Measurements from ENCODE around the gene PRG3. TPM values are rescaled to one million over a fixed set of nuclear protein-coding genes. Genes with fewer than 3 reads are reported as not detected.

The PRG3 gene
- total RNA-seq, 2 donors from 2014 or later, result not detected

GRCh38 chr11:57418131-57418530 lies 37.2 kb upstream of the PRG3 start:
- Mint-ChIP-seq H3K27me3 (no peaks in the 10 kb centered on the region), H3K4me1 (peaks cover 44% of the 10 kb centered on the region), H3K4me3 (peak overlapping the region; percentile 25), H3K27ac (no peak overlapping the region), H3K36me3 (ENCODE audit: low read depth) (peaks cover 100% of the 10 kb centered on the region), H3K9me3 (no peaks in the 10 kb centered on the region)
- ATAC-seq (replicated peaks), result no peak

- H3K4me1 Mint-ChIP-seq, result peaks cover 39% of the 10 kb centered on the region
Observed at GRCh38 chr11:57417056-57417455, 36.1 kb upstream of the PRG3 start.

GRCh38 chr11:57416436-57416835 lies 35.5 kb upstream of the PRG3 start:
- peak overlapping the region; percentile 28 for H3K4me3 Mint-ChIP-seq
- no peaks in the 10 kb centered on the region for H3K9me3 Mint-ChIP-seq
- H3K36me3 Mint-ChIP-seq (ENCODE audit: low read depth), result peaks cover 100% of the 10 kb centered on the region
- no peak for ATAC-seq (replicated peaks)
- H3K27me3 Mint-ChIP-seq, result no peaks in the 10 kb centered on the region
- H3K4me1 Mint-ChIP-seq, result peaks cover 34% of the 10 kb centered on the region
- no peak overlapping the region for H3K27ac Mint-ChIP-seq

More at GRCh38 chr11:57417056-57417455, 36.1 kb upstream of the PRG3 start:
- ATAC-seq (replicated peaks), result no peak
- Mint-ChIP-seq H3K4me3 (peak overlapping the region; percentile 28), H3K36me3 (ENCODE audit: low read depth) (peaks cover 100% of the 10 kb centered on the region), H3K27me3 (no peaks in the 10 kb centered on the region), H3K9me3 (no peaks in the 10 kb centered on the region), H3K27ac (no peak overlapping the region)

GRCh38 chr11:57414612-57415212 lies 33.8 kb upstream of the PRG3 start:
- ATAC-seq (replicated peaks), result peak; percentile 48
- H3K9me3 Mint-ChIP-seq, result no peaks in the 10 kb centered on the region

GRCh38 chr11:57413681-57414080 lies 32.7 kb upstream of the PRG3 start:
- peak overlapping the region; percentile 3 for H3K27ac Mint-ChIP-seq
- peaks cover 100% of the 10 kb centered on the region for H3K36me3 Mint-ChIP-seq (ENCODE audit: low read depth)
- H3K4me1 Mint-ChIP-seq, result peaks cover 30% of the 10 kb centered on the region
- no peaks in the 10 kb centered on the region for H3K27me3 Mint-ChIP-seq
- H3K4me3 Mint-ChIP-seq, result peak overlapping the region; percentile 7
- no peak for ATAC-seq (replicated peaks)
- H3K9me3 Mint-ChIP-seq, result no peaks in the 10 kb centered on the region

More at GRCh38 chr11:57414612-57415212, 33.8 kb upstream of the PRG3 start:
- peak overlapping the region; percentile 42 for H3K4me3 Mint-ChIP-seq
- H3K4me1 Mint-ChIP-seq, result peaks cover 35% of the 10 kb centered on the region
- H3K36me3 Mint-ChIP-seq (ENCODE audit: low read depth), result peaks cover 100% of the 10 kb centered on the region
- no peaks in the 10 kb centered on the region for H3K27me3 Mint-ChIP-seq
- H3K27ac Mint-ChIP-seq, result peak overlapping the region; percentile 69

- Mint-ChIP-seq H3K27me3 (no peaks in the 10 kb centered on the region), H3K36me3 (ENCODE audit: low read depth) (peaks cover 100% of the 10 kb centered on the region), H3K27ac (no peak overlapping the region), H3K4me3 (peak overlapping the region; percentile 27), H3K4me1 (peaks cover 45% of the 10 kb centered on the region), H3K9me3 (no peaks in the 10 kb centered on the region)
- ATAC-seq (replicated peaks), result no peak
Observed at GRCh38 chr11:57410287-57410686, 29.3 kb upstream of the PRG3 start.

- Mint-ChIP-seq H3K27ac (peak overlapping the region; percentile 76), H3K36me3 (ENCODE audit: low read depth) (peaks cover 100% of the 10 kb centered on the region), H3K4me1 (peaks cover 53% of the 10 kb centered on the region), H3K9me3 (no peaks in the 10 kb centered on the region), H3K4me3 (no peak overlapping the region), H3K27me3 (no peaks in the 10 kb centered on the region)
- no peak for ATAC-seq (replicated peaks)
Observed at GRCh38 chr11:57409321-57410100, 28.6 kb upstream of the PRG3 start.

- H3K27me3 Mint-ChIP-seq, result no peaks in the 10 kb centered on the region
- peaks cover 52% of the 10 kb centered on the region for H3K4me1 Mint-ChIP-seq
- H3K27ac Mint-ChIP-seq, result peak overlapping the region; percentile 76
- no peak overlapping the region for H3K4me3 Mint-ChIP-seq
- H3K36me3 Mint-ChIP-seq (ENCODE audit: low read depth), result peaks cover 100% of the 10 kb centered on the region
- H3K9me3 Mint-ChIP-seq, result no peaks in the 10 kb centered on the region
- ATAC-seq (replicated peaks), result no peak
Observed at GRCh38 chr11:57408771-57409170, 27.8 kb upstream of the PRG3 start.

- Mint-ChIP-seq H3K36me3 (ENCODE audit: low read depth) (peaks cover 100% of the 10 kb centered on the region), H3K4me1 (peaks cover 44% of the 10 kb centered on the region), H3K27me3 (no peaks in the 10 kb centered on the region), H3K4me3 (peak overlapping the region; percentile 68), H3K9me3 (no peaks in the 10 kb centered on the region), H3K27ac (peak overlapping the region; percentile 95)
- no peak for ATAC-seq (replicated peaks)
Observed at GRCh38 chr11:57407941-57408475, 27.1 kb upstream of the PRG3 start.

- H3K4me3 Mint-ChIP-seq, result peak overlapping the region; percentile 68
- H3K36me3 Mint-ChIP-seq (ENCODE audit: low read depth), result peaks cover 98% of the 10 kb centered on the region
- H3K4me1 Mint-ChIP-seq, result peaks cover 42% of the 10 kb centered on the region
Observed at GRCh38 chr11:57407010-57407920, 26.3 kb upstream of the PRG3 start.

GRCh38 chr11:57406337-57406904 lies 25.5 kb upstream of the PRG3 start:
- H3K4me3 Mint-ChIP-seq, result peak overlapping the region; percentile 68

More at GRCh38 chr11:57407010-57407920, 26.3 kb upstream of the PRG3 start:
- Mint-ChIP-seq H3K9me3 (no peaks in the 10 kb centered on the region), H3K27me3 (no peaks in the 10 kb centered on the region), H3K27ac (peak overlapping the region; percentile 95)
- ATAC-seq (replicated peaks), result no peak

GRCh38 chr11:57405271-57405860 lies 24.4 kb upstream of the PRG3 start:
- no peaks in the 10 kb centered on the region for H3K9me3 Mint-ChIP-seq
- H3K4me3 Mint-ChIP-seq, result peak overlapping the region; percentile 68
- no peaks in the 10 kb centered on the region for H3K27me3 Mint-ChIP-seq
- peak overlapping the region; percentile 95 for H3K27ac Mint-ChIP-seq
- H3K36me3 Mint-ChIP-seq (ENCODE audit: low read depth), result peaks cover 79% of the 10 kb centered on the region
- H3K4me1 Mint-ChIP-seq, result peaks cover 41% of the 10 kb centered on the region
- ATAC-seq (replicated peaks), result no peak

More at GRCh38 chr11:57406337-57406904, 25.5 kb upstream of the PRG3 start:
- ATAC-seq (replicated peaks), result peak; percentile 88
- peak overlapping the region; percentile 95 for H3K27ac Mint-ChIP-seq
- H3K27me3 Mint-ChIP-seq, result no peaks in the 10 kb centered on the region
- H3K4me1 Mint-ChIP-seq, result peaks cover 42% of the 10 kb centered on the region
- peaks cover 90% of the 10 kb centered on the region for H3K36me3 Mint-ChIP-seq (ENCODE audit: low read depth)
- no peaks in the 10 kb centered on the region for H3K9me3 Mint-ChIP-seq

GRCh38 chr11:57403802-57404147 lies 22.8 kb upstream of the PRG3 start:
- Mint-ChIP-seq H3K27ac (no peak overlapping the region), H3K9me3 (no peaks in the 10 kb centered on the region), H3K27me3 (no peaks in the 10 kb centered on the region), H3K4me1 (peaks cover 35% of the 10 kb centered on the region), H3K36me3 (ENCODE audit: low read depth) (peaks cover 63% of the 10 kb centered on the region), H3K4me3 (no peak overlapping the region)
- no peak for ATAC-seq (replicated peaks)
